Ovary (tissue), 3 donors: ENCODE measurements around the gene CYB5RL.

ENCODE experiments used
- CTCF ChIP-seq, 3 donors: fragments of 450-650 bp in 2 of 3; fragments of 200-600 bp in 1 of 3; IDR thresholded peaks; one replicate each; pipeline versions ENCODE4 v1.5.1 to v1.8.0; 2016 to 2022; ENCODE audit warnings: antibody characterized with exemption in 3 of 3, mild to moderate bottlenecking in 1 of 3
- EP300 ChIP-seq: sonication (generic); formaldehyde crosslinking; IDR thresholded peaks from one replicate; pipeline ENCODE4 v1.6.1; 2017; ENCODE audit warnings: antibody characterized with exemption
- POLR2A ChIP-seq: fragments of 450-650 bp; IDR thresholded peaks from one replicate; pipeline ENCODE4 v1.6.1; 2017; ENCODE audit warnings: antibody characterized with exemption, mild to moderate bottlenecking, moderate library complexity
- donor health status: DM: no; HTN: no; CAD: no.

DNA sequence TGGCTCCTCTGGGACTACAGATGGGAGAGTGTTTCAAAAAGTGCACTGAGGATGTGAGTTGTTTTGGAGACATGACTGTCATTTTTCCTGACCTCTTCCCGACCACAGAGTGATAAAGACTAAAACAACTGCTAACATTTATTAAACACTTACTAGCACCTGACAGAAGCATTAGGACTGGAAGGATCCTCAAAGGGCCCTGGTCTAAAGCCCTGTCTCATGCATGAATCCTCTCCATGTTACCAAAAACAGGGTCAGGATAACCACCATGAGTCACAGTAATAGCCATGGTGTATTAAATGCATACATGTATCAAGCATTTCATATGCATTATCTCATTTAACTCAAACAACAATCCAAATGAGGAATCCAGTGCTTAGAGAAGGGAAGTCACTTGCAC, 11.5 kb downstream of the CYB5RL start:
- TF ChIP-seq CTCF (IDR thresholded peaks at IDR 0.05) (no peak), POLR2A (no peak), EP300 (no peak)
